ENCODE results near the gene ECEL1. TPM values are rescaled to one million over a fixed set of nuclear protein-coding genes. Genes with fewer than 3 reads are reported as not detected.

ECEL1 gene
- total RNA-seq, 1 donor = not detected

DNA sequence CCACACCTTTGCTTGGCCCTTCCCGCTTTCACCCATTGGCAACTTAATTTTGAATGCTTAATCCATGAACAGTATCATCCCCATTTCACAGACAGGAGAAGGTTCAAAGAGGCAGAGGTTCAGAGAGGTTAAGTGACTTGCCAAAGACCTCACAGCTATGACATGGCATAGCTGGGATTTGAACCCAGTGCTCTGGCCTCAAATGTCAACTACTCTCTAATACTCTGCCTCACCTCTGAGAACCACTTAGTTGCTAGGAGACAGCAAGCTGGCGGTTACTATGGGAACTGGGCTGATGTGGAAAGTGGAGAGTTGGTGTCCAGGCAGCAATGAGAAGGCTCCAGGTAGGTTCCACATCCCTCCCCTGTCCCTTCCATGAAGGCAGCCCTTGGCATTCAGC is 16.8 kb upstream of the ECEL1 start:
- H3K4me3 ChIP-seq (ENCODE audit: low read depth, low read length) = no peak overlapping the region
- no peak for DNase-seq (ENCODE audit: low read depth)
- TF ChIP-seq CTCF (IDR thresholded peaks at IDR 0.05; ENCODE audit: insufficient read depth, low read length) = no peak

- no peak overlapping the region for H3K4me3 ChIP-seq (ENCODE audit: low read depth, low read length)
- TF ChIP-seq CTCF (IDR thresholded peaks at IDR 0.05; ENCODE audit: insufficient read depth, low read length) = no peak
- no peak for DNase-seq (ENCODE audit: low read depth)
Measured at GRCh38 chr2:232503809-232504323, 16.2 kb upstream of the ECEL1 start.

DNA sequence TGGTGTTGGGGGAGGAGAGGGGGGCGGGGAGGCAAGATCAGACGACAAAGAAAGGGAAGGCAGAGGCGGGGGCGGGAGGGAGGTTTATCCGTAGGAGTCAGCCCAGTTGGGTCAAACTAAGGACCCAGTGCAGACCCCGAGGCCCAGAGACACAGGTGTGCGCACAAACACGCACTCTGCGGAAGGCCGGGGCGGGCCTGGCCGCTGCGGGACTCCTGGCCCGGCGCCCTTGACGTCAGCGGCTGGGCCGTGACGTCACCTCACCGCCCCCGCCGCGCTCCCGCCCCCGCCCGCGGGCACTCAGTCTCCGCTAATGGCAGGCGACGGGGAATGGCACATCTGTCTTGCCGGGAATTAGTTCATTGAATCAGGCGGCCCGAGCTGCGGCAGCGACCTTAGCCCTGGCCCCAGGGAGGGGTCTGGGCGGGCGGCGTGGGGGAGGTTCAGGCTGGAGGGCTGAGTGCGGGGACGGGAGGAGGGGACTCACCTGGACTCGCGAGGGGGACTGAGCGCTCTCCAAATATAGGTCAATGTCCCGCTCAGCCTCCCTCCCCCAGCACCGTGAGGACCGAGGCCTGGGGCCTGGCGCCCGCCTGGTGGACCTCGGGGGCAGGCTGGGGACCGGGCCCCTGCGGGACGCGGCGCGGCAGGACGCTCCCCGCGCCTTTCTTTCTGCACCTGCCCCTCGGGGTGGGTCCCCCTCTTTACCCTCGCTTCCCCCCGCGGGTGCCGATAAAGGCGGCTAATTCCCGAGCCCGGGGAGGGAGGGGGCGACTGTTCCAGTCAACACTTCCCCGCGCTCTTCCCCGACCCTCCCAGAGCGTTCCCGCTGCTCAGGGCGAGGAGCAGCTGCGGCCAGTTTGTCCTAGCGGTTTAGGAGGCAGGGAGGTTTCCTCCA is 15.5 kb upstream of the ECEL1 start:
- DNase-seq (ENCODE audit: low read depth) = peak; percentile 24
- TF ChIP-seq CTCF (IDR thresholded peaks at IDR 0.05; ENCODE audit: insufficient read depth, low read length) = no peak
- H3K4me3 ChIP-seq (ENCODE audit: low read depth, low read length) = no peak overlapping the region

DNA sequence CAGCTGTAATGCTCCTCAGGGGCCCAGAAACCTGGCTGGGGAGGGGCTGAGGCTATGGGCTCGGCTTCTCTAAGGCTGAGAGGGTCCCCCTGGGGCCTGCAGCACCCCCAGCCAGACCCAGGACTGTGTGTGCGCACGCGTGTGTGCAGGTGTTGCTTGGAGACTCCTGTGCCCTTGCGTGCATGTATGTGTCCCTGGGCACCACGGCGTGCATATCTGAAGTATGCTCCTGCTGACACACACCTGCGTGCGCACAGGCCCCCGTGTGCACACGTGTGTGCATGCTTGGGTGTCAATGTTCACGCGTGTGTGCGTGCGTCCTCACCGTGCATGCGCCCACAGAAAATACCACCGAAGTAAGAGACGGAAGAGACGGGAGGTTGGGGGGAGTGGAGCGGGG is 14.9 kb upstream of the ECEL1 start:
- H3K4me3 ChIP-seq (ENCODE audit: low read depth, low read length) = no peak overlapping the region
- no peak for TF ChIP-seq CTCF (IDR thresholded peaks at IDR 0.05; ENCODE audit: insufficient read depth, low read length)
- DNase-seq (ENCODE audit: low read depth) = peak; percentile 2

DNA sequence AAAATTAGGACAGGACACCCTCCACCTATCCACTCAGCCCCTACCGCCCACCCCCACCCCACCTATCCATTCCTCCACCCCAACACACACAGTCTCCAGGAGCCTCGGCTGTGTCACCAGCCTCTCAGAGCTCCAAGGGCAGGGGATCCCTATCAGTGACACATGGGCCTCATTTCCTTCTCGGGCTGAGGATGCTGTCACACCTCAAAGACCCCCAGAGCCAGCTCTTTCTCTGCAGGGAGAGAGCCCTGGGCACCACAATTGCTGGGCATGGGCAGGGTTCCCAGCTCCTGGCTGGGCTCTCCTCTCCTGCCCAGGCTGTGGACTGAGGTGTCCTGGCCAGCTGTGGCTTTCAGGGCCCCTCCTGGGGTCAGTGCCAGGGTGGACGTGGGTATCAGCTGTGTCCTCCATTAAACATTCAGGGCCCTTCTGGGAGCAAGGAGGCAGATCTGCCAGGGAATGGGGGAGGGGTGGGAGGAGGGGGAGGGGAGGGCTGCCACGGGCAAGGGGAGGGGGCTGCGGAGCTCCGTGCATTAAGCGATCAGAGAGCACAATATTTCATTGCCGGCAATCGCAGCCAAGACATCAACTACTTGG is 14.3 kb upstream of the ECEL1 start:
- no peak for TF ChIP-seq CTCF (IDR thresholded peaks at IDR 0.05; ENCODE audit: insufficient read depth, low read length)
- no peak for DNase-seq (ENCODE audit: low read depth)
- no peak overlapping the region for H3K4me3 ChIP-seq (ENCODE audit: low read depth, low read length)

DNA sequence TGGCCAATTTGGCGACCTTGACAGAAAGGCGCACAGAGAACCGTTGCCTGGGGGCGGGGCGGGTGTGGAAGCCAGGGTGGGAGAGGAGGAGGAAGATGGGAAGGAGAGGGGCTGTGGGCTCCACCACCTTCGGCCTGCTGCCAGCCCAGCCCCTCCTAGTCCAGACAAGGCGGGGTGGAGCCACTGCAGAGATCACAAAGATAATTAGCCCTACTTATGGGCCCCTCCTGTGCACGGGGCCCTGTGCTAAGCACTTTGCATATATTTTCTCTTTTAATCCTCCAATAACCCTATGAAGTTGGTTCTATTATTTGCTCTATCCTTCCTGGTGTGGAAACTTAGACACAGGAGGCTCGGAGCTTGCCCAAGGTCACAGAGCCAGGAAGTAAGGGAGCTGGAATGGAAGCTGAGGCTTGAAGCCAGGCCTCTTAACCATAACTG is 13.7 kb upstream of the ECEL1 start:
- no peak overlapping the region for H3K4me3 ChIP-seq (ENCODE audit: low read depth, low read length)
- no peak for DNase-seq (ENCODE audit: low read depth)
- no peak for TF ChIP-seq CTCF (IDR thresholded peaks at IDR 0.05; ENCODE audit: insufficient read depth, low read length)

All from fibroblast of the aortic adventitia (primary cell).